Measurements from ENCODE around the gene CRYBG1.

CRYBG1 gene

DNA sequence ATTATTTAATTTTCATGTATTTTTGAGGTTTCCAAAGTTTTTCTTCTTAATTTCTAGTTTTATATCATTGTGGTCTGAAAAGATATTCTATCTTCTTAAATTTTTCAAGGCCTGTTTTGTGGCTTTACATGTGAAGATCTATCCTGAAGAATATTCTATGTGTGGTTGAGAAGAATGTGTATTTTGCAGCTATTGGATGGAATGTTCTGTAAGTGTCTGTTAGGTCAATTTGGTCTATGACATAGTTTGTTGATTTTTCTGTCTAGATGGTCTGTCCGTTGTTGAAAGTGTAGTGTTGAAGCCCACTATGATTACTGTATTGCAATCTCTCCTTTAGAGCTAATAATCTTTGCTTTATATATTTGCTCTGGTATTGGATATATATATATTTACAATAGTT is 125.7 kb downstream of the CRYBG1 start:
- Histone ChIP-seq H3K4me3 (no peak overlapping the region), H3K9ac (ENCODE audit: insufficient read length) (no peak overlapping the region), H3K36me3 (ENCODE audit: insufficient read depth, low read length) (no peaks in the 10 kb centered on the region), H3K9me3 (ENCODE audit: low read depth, low read length) (no peaks in the 10 kb centered on the region), H3K27ac (no peak overlapping the region)
- no peak for DNase-seq (ENCODE audit: low read depth, low spot score)
- TF ChIP-seq EZH2 (IDR thresholded peaks at IDR 0.05) (no peak), FOXP2 (optimal IDR thresholded peaks at IDR 0.05; ENCODE audit: control extremely low read depth, extremely low read length, insufficient read depth) (no peak), POLR2AphosphoS5 (IDR thresholded peaks at IDR 0.05; ENCODE audit: borderline replicate concordance, low read depth, low read length) (no peak)

DNA sequence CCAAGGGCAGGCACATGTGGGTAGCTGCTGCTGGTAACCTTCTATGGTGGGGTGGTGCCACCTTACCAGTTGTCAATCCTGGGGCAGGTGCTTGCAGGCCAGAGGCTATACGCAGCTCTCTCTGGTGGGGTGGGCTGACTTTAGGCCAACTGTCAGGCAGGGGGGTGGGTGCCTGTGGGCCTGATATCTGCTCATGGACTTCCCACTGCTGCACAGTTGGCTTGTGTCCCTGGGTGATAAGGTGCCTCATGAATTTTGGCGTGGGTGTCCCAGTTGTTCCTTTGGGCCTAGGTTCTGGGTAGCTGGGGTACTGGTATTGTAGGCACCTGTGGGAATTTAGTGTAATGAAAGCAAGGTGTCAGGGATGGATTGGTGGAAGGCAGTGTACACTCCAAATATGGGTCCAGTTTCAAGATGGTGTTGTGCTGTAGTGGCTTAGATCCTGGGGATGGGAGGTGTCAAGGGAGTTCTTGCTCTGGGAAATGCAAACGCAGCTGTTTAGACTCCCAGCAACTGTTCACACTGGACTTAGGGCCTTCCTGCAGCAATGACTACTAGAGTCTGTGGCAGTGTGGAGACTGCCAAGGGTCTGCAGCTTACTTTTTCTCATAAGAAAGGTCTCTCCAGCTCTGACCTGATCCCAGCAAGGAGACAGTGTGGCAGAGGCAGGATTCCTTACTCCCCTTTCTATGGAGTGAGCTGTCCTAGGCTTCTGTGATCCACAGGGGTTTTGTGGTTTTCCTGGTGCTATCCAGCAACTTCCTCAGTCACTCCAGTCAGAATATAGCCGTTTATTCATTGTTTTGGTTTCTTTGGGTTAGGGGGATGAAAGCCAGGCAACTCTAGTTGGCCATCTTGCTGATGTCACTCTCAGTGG is 128.2 kb downstream of the CRYBG1 start:
- H3K9me3 ChIP-seq (ENCODE audit: low read depth, low read length), result no peaks in the 10 kb centered on the region
- no peak for DNase-seq (ENCODE audit: low read depth, low spot score)
- no peak for TF ChIP-seq FOXP2 (optimal IDR thresholded peaks at IDR 0.05; ENCODE audit: control extremely low read depth, extremely low read length, insufficient read depth)
- H3K4me3 ChIP-seq, result no peak overlapping the region
- no peak overlapping the region for H3K9ac ChIP-seq (ENCODE audit: insufficient read length)
- H3K36me3 ChIP-seq (ENCODE audit: insufficient read depth, low read length), result no peaks in the 10 kb centered on the region
- H3K27ac ChIP-seq, result no peak overlapping the region

DNA sequence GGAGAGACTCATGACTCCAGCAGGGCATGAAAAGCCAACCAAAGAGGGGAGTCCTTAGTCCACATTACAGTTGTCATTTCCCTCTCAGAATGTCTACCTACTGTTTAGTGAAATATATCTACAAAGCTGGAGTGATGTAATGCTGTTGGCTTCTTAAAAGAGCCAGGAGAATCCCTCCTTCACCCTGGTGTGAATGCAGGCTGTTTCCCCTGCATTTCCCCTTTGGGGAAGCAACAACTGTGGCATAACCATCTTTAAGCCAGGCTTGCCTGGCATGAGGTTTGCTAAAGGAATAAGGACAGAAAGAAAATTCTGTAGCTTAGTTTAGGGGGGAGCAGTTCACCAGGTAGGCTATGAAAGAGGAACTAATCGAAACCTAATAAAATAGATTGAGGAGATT is 129.5 kb downstream of the CRYBG1 start:
- Histone ChIP-seq H3K9me3 (ENCODE audit: low read depth, low read length) (no peaks in the 10 kb centered on the region), H3K27ac (no peak overlapping the region), H3K4me3 (no peak overlapping the region), H3K36me3 (ENCODE audit: insufficient read depth, low read length) (no peaks in the 10 kb centered on the region), H3K9ac (ENCODE audit: insufficient read length) (no peak overlapping the region)
- TF ChIP-seq POLR2AphosphoS5 (IDR thresholded peaks at IDR 0.05; ENCODE audit: borderline replicate concordance, low read depth, low read length) (no peak), EZH2 (IDR thresholded peaks at IDR 0.05) (no peak), FOXP2 (optimal IDR thresholded peaks at IDR 0.05; ENCODE audit: control extremely low read depth, extremely low read length, insufficient read depth) (no peak)
- no peak for DNase-seq (ENCODE audit: low read depth, low spot score)

DNA sequence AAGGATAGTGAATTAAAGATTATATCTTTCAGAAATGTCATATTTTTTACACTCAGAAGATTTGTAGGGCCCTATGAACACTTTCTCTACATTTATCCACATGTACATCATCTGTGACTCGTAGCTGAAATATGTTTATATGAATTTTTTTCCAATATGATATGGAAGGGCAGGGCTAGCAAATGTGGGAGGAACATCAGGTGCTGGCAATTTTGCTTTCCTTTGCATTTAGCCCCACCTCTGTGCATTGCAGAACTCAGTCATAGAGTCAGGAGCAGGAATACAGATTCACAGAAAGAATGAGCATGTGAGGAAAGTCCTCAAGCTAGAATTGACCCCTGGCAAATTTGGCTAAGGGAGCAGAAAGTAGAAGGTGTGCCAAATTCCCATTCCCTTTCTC is 129.9 kb downstream of the CRYBG1 start:
- Histone ChIP-seq H3K27ac (no peak overlapping the region), H3K9ac (ENCODE audit: insufficient read length) (no peak overlapping the region), H3K36me3 (ENCODE audit: insufficient read depth, low read length) (no peaks in the 10 kb centered on the region), H3K4me3 (no peak overlapping the region), H3K9me3 (ENCODE audit: low read depth, low read length) (no peaks in the 10 kb centered on the region)
- no peak for DNase-seq (ENCODE audit: low read depth, low spot score)
- TF ChIP-seq FOXP2 (optimal IDR thresholded peaks at IDR 0.05; ENCODE audit: control extremely low read depth, extremely low read length, insufficient read depth) (no peak), POLR2AphosphoS5 (IDR thresholded peaks at IDR 0.05; ENCODE audit: borderline replicate concordance, low read depth, low read length) (no peak), EZH2 (IDR thresholded peaks at IDR 0.05) (no peak)

DNA sequence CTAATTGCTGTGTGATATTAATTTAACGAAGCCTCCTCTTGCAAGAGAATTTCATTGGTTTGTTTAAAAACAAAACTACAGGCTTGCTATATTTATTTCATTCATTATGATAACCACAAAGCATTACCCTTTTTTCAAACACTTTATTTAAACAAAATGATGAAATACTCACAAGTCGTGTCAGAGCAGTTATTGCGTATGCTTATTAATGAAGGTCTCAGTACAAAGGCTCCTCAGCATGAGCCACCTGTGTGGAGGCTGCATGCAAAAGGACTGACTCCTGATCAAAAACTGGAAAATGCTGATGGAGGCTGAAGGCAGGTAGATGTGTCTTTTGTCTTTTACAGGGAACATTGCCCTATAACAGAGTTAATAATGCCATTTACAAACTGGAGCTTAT is 130.5 kb downstream of the CRYBG1 start:
- no peak for DNase-seq (ENCODE audit: low read depth, low spot score)
- TF ChIP-seq POLR2AphosphoS5 (IDR thresholded peaks at IDR 0.05; ENCODE audit: borderline replicate concordance, low read depth, low read length), result no peak
- Histone ChIP-seq H3K27ac (no peak overlapping the region), H3K4me3 (no peak overlapping the region), H3K9me3 (ENCODE audit: low read depth, low read length) (no peaks in the 10 kb centered on the region), H3K9ac (ENCODE audit: insufficient read length) (no peak overlapping the region), H3K36me3 (ENCODE audit: insufficient read depth, low read length) (no peaks in the 10 kb centered on the region)

DNA sequence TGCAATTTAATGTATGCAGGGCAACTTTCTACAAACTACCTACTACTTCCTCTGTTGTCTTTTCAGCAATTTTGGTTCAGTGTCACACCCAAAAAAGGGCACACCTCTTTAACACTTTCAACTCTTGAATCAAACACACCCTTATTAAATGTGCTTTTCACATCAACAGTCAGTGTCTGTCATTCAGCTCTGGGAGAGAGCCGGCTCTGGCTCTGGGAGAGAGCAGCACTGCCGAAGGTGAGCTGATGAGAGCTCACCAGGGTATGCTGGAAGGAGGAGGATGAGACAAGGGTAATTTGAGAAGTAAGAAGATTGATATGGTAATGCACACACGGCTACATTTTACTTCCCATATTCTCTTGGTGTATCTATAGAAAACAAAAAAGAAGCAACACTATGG is 134.5 kb downstream of the CRYBG1 start:
- no peak for TF ChIP-seq EZH2 (IDR thresholded peaks at IDR 0.05)
- no peak for TF ChIP-seq POLR2AphosphoS5 (IDR thresholded peaks at IDR 0.05; ENCODE audit: borderline replicate concordance, low read depth, low read length)
- no peak for TF ChIP-seq FOXP2 (optimal IDR thresholded peaks at IDR 0.05; ENCODE audit: control extremely low read depth, extremely low read length, insufficient read depth)
- Histone ChIP-seq H3K9me3 (ENCODE audit: low read depth, low read length) (no peaks in the 10 kb centered on the region), H3K36me3 (ENCODE audit: insufficient read depth, low read length) (no peaks in the 10 kb centered on the region), H3K4me3 (no peak overlapping the region), H3K27ac (no peak overlapping the region), H3K9ac (ENCODE audit: insufficient read length) (no peak overlapping the region)
- no peak for DNase-seq (ENCODE audit: low read depth, low spot score)

DNA sequence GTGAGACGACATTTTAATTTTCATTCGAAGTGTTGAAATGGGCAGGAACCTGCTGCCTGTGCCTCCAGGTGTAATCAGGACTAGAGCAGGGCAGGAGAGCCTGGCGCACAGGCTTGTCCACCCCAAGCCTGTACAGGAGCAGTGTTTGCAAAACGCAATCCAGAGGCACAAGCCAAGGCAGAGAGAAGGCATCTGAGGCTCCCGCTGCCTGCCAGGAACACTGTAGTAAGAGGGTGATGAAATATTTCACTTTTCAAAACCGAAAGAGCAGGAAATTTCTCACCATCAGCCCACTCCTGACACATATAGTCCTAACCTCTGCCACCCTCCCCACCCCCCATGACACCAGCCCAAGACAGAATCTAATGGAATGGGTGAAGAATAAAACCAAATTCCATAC is 136.3 kb downstream of the CRYBG1 start:
- TF ChIP-seq POLR2AphosphoS5 (IDR thresholded peaks at IDR 0.05; ENCODE audit: borderline replicate concordance, low read depth, low read length) (no peak), EZH2 (IDR thresholded peaks at IDR 0.05) (no peak), FOXP2 (optimal IDR thresholded peaks at IDR 0.05; ENCODE audit: control extremely low read depth, extremely low read length, insufficient read depth) (no peak)
- DNase-seq (ENCODE audit: low read depth, low spot score), result no peak
- H3K9me3 ChIP-seq (ENCODE audit: low read depth, low read length), result no peaks in the 10 kb centered on the region
- H3K4me3 ChIP-seq, result no peak overlapping the region
- H3K36me3 ChIP-seq (ENCODE audit: insufficient read depth, low read length), result no peaks in the 10 kb centered on the region
- no peak overlapping the region for H3K27ac ChIP-seq
- no peak overlapping the region for H3K9ac ChIP-seq (ENCODE audit: insufficient read length)

DNA sequence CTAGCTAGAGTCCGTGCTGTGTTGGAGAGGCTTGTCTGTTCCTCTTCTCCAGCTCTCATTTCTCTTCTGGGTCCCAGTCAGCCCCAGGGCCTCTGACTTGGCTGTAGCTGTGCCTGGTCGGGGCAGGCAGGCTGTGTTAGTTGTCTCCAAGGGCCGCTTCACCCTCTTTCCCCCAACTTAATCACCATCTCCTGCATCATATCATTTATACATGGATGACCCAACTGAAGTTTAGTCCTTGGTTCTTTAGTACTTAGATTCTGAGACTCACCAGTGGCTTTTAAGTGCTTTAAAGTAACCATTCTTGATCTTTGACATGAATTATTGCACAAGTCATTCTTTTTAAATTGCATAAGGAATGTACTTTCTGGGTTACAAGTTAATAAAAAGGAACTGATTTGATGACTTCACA is 141.4 kb downstream of the CRYBG1 start:
- TF ChIP-seq FOXP2 (optimal IDR thresholded peaks at IDR 0.05; ENCODE audit: control extremely low read depth, extremely low read length, insufficient read depth), result no peak
- TF ChIP-seq POLR2AphosphoS5 (IDR thresholded peaks at IDR 0.05; ENCODE audit: borderline replicate concordance, low read depth, low read length), result no peak
- TF ChIP-seq EZH2 (IDR thresholded peaks at IDR 0.05), result no peak
- Histone ChIP-seq H3K27ac (no peak overlapping the region), H3K9ac (ENCODE audit: insufficient read length) (no peak overlapping the region), H3K4me3 (no peak overlapping the region), H3K9me3 (ENCODE audit: low read depth, low read length) (no peaks in the 10 kb centered on the region), H3K36me3 (ENCODE audit: insufficient read depth, low read length) (no peaks in the 10 kb centered on the region)
- no peak for DNase-seq (ENCODE audit: low read depth, low spot score)

DNA sequence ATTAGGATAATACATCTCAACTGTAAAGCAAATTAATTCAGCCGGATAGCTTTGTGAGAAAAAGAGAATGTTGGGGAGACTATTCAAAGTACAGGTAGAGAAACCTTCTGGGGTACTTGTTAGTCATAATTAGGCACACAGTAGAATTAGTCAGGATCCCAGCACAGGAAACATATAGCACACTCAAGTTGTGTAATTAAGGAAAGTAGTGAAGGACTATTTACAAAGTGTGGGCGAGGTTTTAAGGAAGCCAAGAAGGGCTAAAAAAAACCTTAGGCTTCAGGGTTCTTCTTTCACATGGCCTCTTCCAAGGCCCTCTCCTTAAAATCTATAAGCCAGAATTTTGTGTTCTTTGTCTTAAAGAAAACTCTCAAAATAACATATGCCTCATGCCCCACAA is 142.0 kb downstream of the CRYBG1 start:
- H3K9me3 ChIP-seq (ENCODE audit: low read depth, low read length), result no peaks in the 10 kb centered on the region
- DNase-seq (ENCODE audit: low read depth, low spot score), result no peak
- no peaks in the 10 kb centered on the region for H3K36me3 ChIP-seq (ENCODE audit: insufficient read depth, low read length)
- H3K9ac ChIP-seq (ENCODE audit: insufficient read length), result no peak overlapping the region
- no peak overlapping the region for H3K4me3 ChIP-seq
- no peak overlapping the region for H3K27ac ChIP-seq
- TF ChIP-seq FOXP2 (optimal IDR thresholded peaks at IDR 0.05; ENCODE audit: control extremely low read depth, extremely low read length, insufficient read depth) (no peak), POLR2AphosphoS5 (IDR thresholded peaks at IDR 0.05; ENCODE audit: borderline replicate concordance, low read depth, low read length) (no peak), EZH2 (IDR thresholded peaks at IDR 0.05) (no peak)

All from SK-N-MC (cell line).